CD1c-positive myeloid dendritic cell (primary cell): ENCODE data around the gene MYO9B.
"Not testable (repeated sequence)": the region's sequence is repeated elsewhere in the genome, so short reads cannot be mapped to it uniquely, and the experiment has no call there.

Experiments used
- DNase-seq: peaks from one replicate; pipeline ENCODE4 v3.0.0-alpha.2; 2016; ENCODE audit errors: extremely low spot score

The MYO9B gene

GRCh38 chr19:17144771-17145170 lies 69.2 kb downstream of the MYO9B start:
- DNase-seq, result not testable (repeated sequence)

GRCh38 chr19:17145546-17146497 lies 70.2 kb downstream of the MYO9B start:
- DNase-seq, result no peak

- no peak for DNase-seq
Measured at GRCh38 chr19:17148130-17148529, 72.6 kb downstream of the MYO9B start.

- peak; percentile 70 for DNase-seq
Measured at GRCh38 chr19:17149393-17150135, 74.0 kb downstream of the MYO9B start.

- DNase-seq, result no peak
Measured at GRCh38 chr19:17153996-17154395, 78.4 kb downstream of the MYO9B start.

- DNase-seq, result no peak
Measured at GRCh38 chr19:17155251-17155650, 79.7 kb downstream of the MYO9B start.

GRCh38 chr19:17156296-17156946 lies 80.8 kb downstream of the MYO9B start:
- DNase-seq, result no peak

- peak; percentile 66 for DNase-seq
Measured at GRCh38 chr19:17156947-17157302, 81.3 kb downstream of the MYO9B start.

- DNase-seq, result no peak
Measured at GRCh38 chr19:17158584-17158983, 83.0 kb downstream of the MYO9B start.

- DNase-seq, result no peak
Measured at GRCh38 chr19:17159466-17160393, 84.2 kb downstream of the MYO9B start.

- no peak for DNase-seq
Measured at GRCh38 chr19:17160908-17161307, 85.3 kb downstream of the MYO9B start.

- DNase-seq, result not testable (repeated sequence)
Measured at GRCh38 chr19:17162131-17162530, 86.6 kb downstream of the MYO9B start.

- DNase-seq, result no peak
Measured at GRCh38 chr19:17162580-17162979, 87.0 kb downstream of the MYO9B start.

- DNase-seq, result no peak
Measured at GRCh38 chr19:17163652-17164051, 88.1 kb downstream of the MYO9B start.

- DNase-seq, result no peak
Measured at GRCh38 chr19:17164639-17165038, 89.1 kb downstream of the MYO9B start.

GRCh38 chr19:17165715-17166114 lies 90.1 kb downstream of the MYO9B start:
- no peak for DNase-seq

GRCh38 chr19:17170538-17171297 lies 95.1 kb downstream of the MYO9B start:
- DNase-seq, result no peak

GRCh38 chr19:17171874-17172273 lies 96.3 kb downstream of the MYO9B start:
- DNase-seq, result no peak

- no peak for DNase-seq
Measured at GRCh38 chr19:17172624-17173345, 97.2 kb downstream of the MYO9B start.

- DNase-seq, result no peak
Measured at GRCh38 chr19:17178291-17178690, 102.7 kb downstream of the MYO9B start.
